Endodermal cell (in vitro differentiated cells): ENCODE measurements around the gene TXNDC8. TPM values are rescaled to one million over a fixed set of nuclear protein-coding genes. Genes with fewer than 3 reads are reported as not detected.

ENCODE experiments used
- DNase-seq: peaks from one replicate; pipeline ENCODE4 v3.0.0-alpha.2; 2017
- H3K27ac ChIP-seq: 2 replicates; pipeline ENCODE4 v1.5.1; 2013; ENCODE audit warnings: mild to moderate bottlenecking, low read depth, low read length, moderate library complexity
- H3K27me3 ChIP-seq: 2 replicates; pipeline ENCODE4 v1.6.1; 2013; ENCODE audit warnings: mild to moderate bottlenecking, low read length, moderate library complexity; ENCODE audit not compliant: insufficient read depth, control insufficient read depth, poor library complexity, severe bottlenecking
- H3K36me3 ChIP-seq: 2 replicates; pipeline ENCODE4 v1.7.0; 2013; ENCODE audit warnings: mild to moderate bottlenecking, low read length, moderate library complexity; ENCODE audit not compliant: control insufficient read depth, insufficient read depth
- H3K4me1 ChIP-seq: one replicate; pipeline ENCODE4 v1.7.0; 2013; ENCODE audit warnings: low read length; ENCODE audit not compliant: control insufficient read depth, insufficient read depth
- H3K4me3 ChIP-seq: 2 replicates; pipeline ENCODE4 v1.5.1; 2013; ENCODE audit warnings: mild to moderate bottlenecking, low read length, moderate library complexity
- H3K9ac ChIP-seq: 2 replicates; pipeline ENCODE4 v1.6.1; 2013; ENCODE audit warnings: mild to moderate bottlenecking, low read length, moderate library complexity; ENCODE audit not compliant: poor library complexity, severe bottlenecking; ENCODE audit errors: extremely low read depth
- H3K9me3 ChIP-seq: 2 replicates; pipeline ENCODE4 v1.6.1; 2013; ENCODE audit warnings: mild to moderate bottlenecking, low read length, moderate library complexity; ENCODE audit not compliant: control insufficient read depth
- H3K27ac Mint-ChIP-seq: 2 replicates; pipeline ENCODE4 v1.8.0; 2020; ENCODE audit warnings: mixed read lengths
- H3K27me3 Mint-ChIP-seq: 2 replicates; pipeline ENCODE4 v1.8.0; 2021; ENCODE audit warnings: mild to moderate bottlenecking, mixed read lengths; ENCODE audit not compliant: insufficient read depth
- H3K36me3 Mint-ChIP-seq: 2 replicates; pipeline ENCODE4 v1.8.0; 2020; ENCODE audit warnings: low read depth, mixed read lengths
- H3K4me1 Mint-ChIP-seq: 2 replicates; pipeline ENCODE4 v1.8.0; 2020; ENCODE audit warnings: mixed read lengths
- H3K4me3 Mint-ChIP-seq: 2 replicates; pipeline ENCODE4 v1.8.0; 2020; ENCODE audit warnings: mild to moderate bottlenecking, moderate library complexity, mixed read lengths
- H3K9me3 Mint-ChIP-seq: 2 replicates; pipeline ENCODE4 v1.8.0; 2020; ENCODE audit warnings: mild to moderate bottlenecking, mixed read lengths
- CTCF ChIP-seq: fragments of 200-600 bp; sonication (generic); conservative IDR thresholded peaks from 2 replicates; pipeline ENCODE4 v1.5.0; 2021; ENCODE audit warnings: antibody characterized with exemption, mild to moderate bottlenecking
- WGBS, 2 experiments: methylation state at CpG; one replicate each; pipeline versions ENCODE4 v1.1.5 to v1.1.7; 2013; ENCODE audit warnings: missing lambda C conversion rate in 2 of 2, mixed read lengths in 1 of 2; ENCODE audit not compliant: insufficient coverage in 1 of 2, insufficient read length in 1 of 2; 5-methylcytosine and 5-hydroxymethylcytosine counted together
- total RNA-seq, 2 donors: library from RNA; stranded (reverse); fragmentation: NEBNext Ultra II Directional in 1 of 2; extraction: Animal tissue kit (Norgen Biotek cat#: 25700) in 1 of 2; gene quantifications; 2 replicates in 1 of 2; 3 replicates in 1 of 2; pipeline ENCODE4 v1.2.1, GENCODE V29; 2021

Gene TXNDC8
- total RNA-seq, 2 donors from 2014 or later: not detected

- H3K9me3 ChIP-seq: no peaks in the 10 kb centered on the region
- H3K4me3 ChIP-seq: no peak overlapping the region
- peaks cover 3% of the 10 kb centered on the region for H3K27me3 Mint-ChIP-seq
- TF ChIP-seq CTCF: no peak
- no peaks in the 10 kb centered on the region for H3K9me3 Mint-ChIP-seq
- H3K27ac Mint-ChIP-seq: no peak overlapping the region
- no peaks in the 10 kb centered on the region for H3K4me1 ChIP-seq
- H3K27ac ChIP-seq: no peak overlapping the region
- no peak overlapping the region for H3K4me3 Mint-ChIP-seq
- no peaks in the 10 kb centered on the region for H3K27me3 ChIP-seq
- WGBS, 2 experiments: 83 to 85% methylated on average over 1 of the region's 1 CpG
- H3K4me1 Mint-ChIP-seq: no peaks in the 10 kb centered on the region
- no peak overlapping the region for H3K9ac ChIP-seq
- no peak for DNase-seq
- no peaks in the 10 kb centered on the region for H3K36me3 ChIP-seq
- no peaks in the 10 kb centered on the region for H3K36me3 Mint-ChIP-seq
Observed at GRCh38 chr9:110290001-110290400, 47.7 kb downstream of the TXNDC8 start.

- H3K27me3 Mint-ChIP-seq: peaks cover 3% of the 10 kb centered on the region
- Histone ChIP-seq H3K27ac (no peak overlapping the region), H3K36me3 (no peaks in the 10 kb centered on the region), H3K9me3 (no peaks in the 10 kb centered on the region), H3K9ac (no peak overlapping the region), H3K4me3 (no peak overlapping the region), H3K27me3 (no peaks in the 10 kb centered on the region), H3K4me1 (no peaks in the 10 kb centered on the region)
- DNase-seq: no peak
- no peak overlapping the region for H3K4me3 Mint-ChIP-seq
- no peaks in the 10 kb centered on the region for H3K9me3 Mint-ChIP-seq
- WGBS, 2 experiments: 94% methylated on average over 4 of the region's 4 CpGs; no CpG with 5 or more reads in 1 of the 2 experiments
- no peak overlapping the region for H3K27ac Mint-ChIP-seq
- TF ChIP-seq CTCF: no peak
- no peaks in the 10 kb centered on the region for H3K36me3 Mint-ChIP-seq
- no peaks in the 10 kb centered on the region for H3K4me1 Mint-ChIP-seq
Observed at GRCh38 chr9:110288503-110288902, 49.2 kb downstream of the TXNDC8 start.

GRCh38 chr9:110287289-110287680 is 50.4 kb downstream of the TXNDC8 start:
- no peak for DNase-seq
- Mint-ChIP-seq H3K9me3 (no peaks in the 10 kb centered on the region), H3K27ac (no peak overlapping the region), H3K27me3 (peaks cover 3% of the 10 kb centered on the region), H3K36me3 (no peaks in the 10 kb centered on the region), H3K4me1 (no peaks in the 10 kb centered on the region), H3K4me3 (no peak overlapping the region)
- Histone ChIP-seq H3K36me3 (no peaks in the 10 kb centered on the region), H3K9me3 (no peaks in the 10 kb centered on the region), H3K4me3 (no peak overlapping the region), H3K4me1 (no peaks in the 10 kb centered on the region), H3K9ac (no peak overlapping the region), H3K27me3 (no peaks in the 10 kb centered on the region), H3K27ac (no peak overlapping the region)
- 94 to 96% methylated on average over 6 of the region's 6 CpGs for WGBS, 2 experiments
- TF ChIP-seq CTCF: no peak
